Bronchial epithelial cell (primary cell): ENCODE measurements around the gene PSMD14. TPM values are rescaled to one million over a fixed set of nuclear protein-coding genes. Genes with fewer than 3 reads are reported as not detected.

Experiments used
- DNase-seq: peaks from one replicate; pipeline ENCODE4 v3.0.0-alpha.2; 2010; ENCODE audit warnings: low read depth
- FAIRE-seq: peaks from 2 replicates; lab custom pipeline; 2011; peaks lifted over from hg19 to GRCh38; lab: Jason Lieb, UNC
- H3K27me3 ChIP-seq: 2 replicates; pipeline ENCODE4 v1.5.1; 2011; ENCODE audit warnings: low read length; ENCODE audit not compliant: control insufficient read depth, insufficient read depth
- H3K36me3 ChIP-seq: 2 replicates; pipeline ENCODE4 v1.5.1; 2011; ENCODE audit warnings: low read length; ENCODE audit not compliant: control insufficient read depth, insufficient read depth
- H3K4me3 ChIP-seq: 2 replicates; pipeline ENCODE4 v1.5.1; 2011; ENCODE audit warnings: mild to moderate bottlenecking, low read depth, low read length, control low read depth
- total RNA-seq: library from RNA; depleted of rRNA; stranded (reverse); fragments of >200 nt; gene quantifications from 2 replicates; pipeline ENCODE4 v1.2.1, GENCODE V29; 2014
- TF ChIP-seq, protein P1 (sequence below): IDR thresholded peaks from 2 replicates; pipeline ENCODE4 v1.5.1; 2011; ENCODE audit warnings: mild to moderate bottlenecking, moderate library complexity, low read length, control low read depth, inconsistent platforms; ENCODE audit not compliant: insufficient read depth, severe bottlenecking

Gene PSMD14
- total RNA-seq, 1 donor from 2014 or later = 156 TPM

DNA sequence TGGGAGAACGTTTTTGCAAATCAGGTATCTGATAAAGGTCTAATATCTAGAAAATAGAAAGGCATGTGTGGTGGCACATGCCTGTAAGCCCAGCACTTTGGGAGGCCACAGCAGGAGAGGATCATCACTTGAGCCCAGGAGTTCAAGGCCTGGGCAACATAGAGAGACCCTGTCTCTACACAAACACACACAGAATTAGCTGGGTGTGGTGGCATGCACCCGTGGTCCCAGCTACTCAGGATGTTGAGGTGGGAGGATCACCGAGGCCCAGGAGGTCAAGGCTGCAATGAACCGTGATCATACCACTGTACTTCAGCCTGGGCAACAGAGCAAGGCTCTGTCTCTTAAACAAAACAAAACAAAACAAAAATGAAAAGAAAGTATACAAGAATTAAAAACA is 94.1 kb downstream of the PSMD14 start:
- DNase-seq (no peak), FAIRE-seq (no peak)
- H3K4me3 ChIP-seq = no peak overlapping the region
- peaks cover 3% of the 10 kb centered on the region for H3K36me3 ChIP-seq
- H3K27me3 ChIP-seq = no peaks in the 10 kb centered on the region
- TF ChIP-seq, protein P1, sequence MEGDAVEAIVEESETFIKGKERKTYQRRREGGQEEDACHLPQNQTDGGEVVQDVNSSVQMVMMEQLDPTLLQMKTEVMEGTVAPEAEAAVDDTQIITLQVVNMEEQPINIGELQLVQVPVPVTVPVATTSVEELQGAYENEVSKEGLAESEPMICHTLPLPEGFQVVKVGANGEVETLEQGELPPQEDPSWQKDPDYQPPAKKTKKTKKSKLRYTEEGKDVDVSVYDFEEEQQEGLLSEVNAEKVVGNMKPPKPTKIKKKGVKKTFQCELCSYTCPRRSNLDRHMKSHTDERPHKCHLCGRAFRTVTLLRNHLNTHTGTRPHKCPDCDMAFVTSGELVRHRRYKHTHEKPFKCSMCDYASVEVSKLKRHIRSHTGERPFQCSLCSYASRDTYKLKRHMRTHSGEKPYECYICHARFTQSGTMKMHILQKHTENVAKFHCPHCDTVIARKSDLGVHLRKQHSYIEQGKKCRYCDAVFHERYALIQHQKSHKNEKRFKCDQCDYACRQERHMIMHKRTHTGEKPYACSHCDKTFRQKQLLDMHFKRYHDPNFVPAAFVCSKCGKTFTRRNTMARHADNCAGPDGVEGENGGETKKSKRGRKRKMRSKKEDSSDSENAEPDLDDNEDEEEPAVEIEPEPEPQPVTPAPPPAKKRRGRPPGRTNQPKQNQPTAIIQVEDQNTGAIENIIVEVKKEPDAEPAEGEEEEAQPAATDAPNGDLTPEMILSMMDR = no peak

DNA sequence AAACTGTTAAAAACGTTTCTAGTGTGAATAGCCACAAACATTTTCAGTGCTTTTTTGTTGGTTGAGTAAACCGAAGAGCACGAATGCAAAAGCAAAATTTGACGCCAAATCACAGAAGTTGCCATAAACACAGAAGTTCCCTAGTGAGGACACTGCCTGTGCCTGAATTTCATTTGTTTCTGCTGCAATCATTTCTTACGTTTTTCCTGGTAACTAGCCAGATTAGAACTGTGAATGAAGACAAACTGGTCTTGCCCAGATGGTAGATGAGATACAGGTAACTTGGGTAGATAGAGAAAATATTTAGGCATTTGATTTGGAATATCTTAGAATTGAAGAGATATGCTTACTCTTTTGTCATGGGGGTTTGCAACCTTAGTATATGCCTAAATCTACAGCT is 98.1 kb downstream of the PSMD14 start:
- Histone ChIP-seq H3K36me3 (peaks cover 2% of the 10 kb centered on the region), H3K4me3 (no peak overlapping the region), H3K27me3 (no peaks in the 10 kb centered on the region)
- no peak for DNase-seq
- FAIRE-seq = no peak
- TF ChIP-seq, protein P1 = no peak

DNA sequence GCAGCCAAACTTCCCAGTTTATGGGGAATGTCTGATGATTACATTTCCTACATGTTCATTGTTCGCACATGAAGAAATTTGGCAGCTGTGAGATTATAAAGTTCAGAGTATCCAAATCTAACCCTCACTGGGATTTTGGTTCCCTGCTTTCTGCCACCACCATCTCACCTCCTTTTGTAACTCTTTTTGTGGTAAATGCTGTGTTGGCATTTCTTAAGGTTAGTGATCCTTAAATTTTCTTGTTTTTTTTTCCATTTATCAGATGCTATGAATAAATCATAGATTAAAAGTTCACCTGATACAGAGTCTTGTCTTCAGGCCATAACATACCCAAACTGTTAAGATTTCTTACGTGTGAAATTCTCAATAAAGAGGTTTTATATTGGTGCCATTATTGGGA is 99.4 kb downstream of the PSMD14 start:
- Histone ChIP-seq H3K27me3 (no peaks in the 10 kb centered on the region), H3K36me3 (no peaks in the 10 kb centered on the region), H3K4me3 (no peak overlapping the region)
- FAIRE-seq (no peak), DNase-seq (no peak)
- TF ChIP-seq, protein P1 = no peak

DNA sequence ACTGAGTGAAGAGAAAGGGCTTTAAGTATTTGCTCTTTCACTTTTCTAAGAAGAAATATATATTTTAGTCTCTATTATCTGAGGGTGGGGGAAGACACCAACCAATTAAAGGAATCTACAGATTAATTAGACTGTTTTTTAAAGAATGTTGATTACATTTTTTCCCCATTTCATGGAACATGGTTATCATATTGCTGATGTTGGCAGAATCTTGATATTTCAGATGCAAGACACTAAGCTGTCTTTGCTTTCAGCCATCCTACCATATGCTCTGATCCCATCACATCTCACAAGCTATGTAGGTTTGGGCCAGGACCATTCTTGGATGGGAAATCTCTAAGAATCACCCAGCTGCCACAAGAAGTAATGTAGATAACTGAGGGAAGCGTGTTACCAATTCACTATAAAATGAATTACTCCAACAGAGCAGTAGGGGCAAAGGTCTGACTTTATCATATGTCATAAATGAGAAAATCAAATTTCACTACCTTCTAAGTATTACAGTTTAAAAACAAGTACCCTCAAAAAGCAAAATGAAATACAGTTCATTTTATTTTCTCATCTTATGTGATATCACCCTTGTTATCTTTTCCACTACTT is 101.2 kb downstream of the PSMD14 start:
- Histone ChIP-seq H3K27me3 (peaks cover 3% of the 10 kb centered on the region), H3K4me3 (no peak overlapping the region), H3K36me3 (no peaks in the 10 kb centered on the region)
- TF ChIP-seq, protein P1 = no peak
- FAIRE-seq = no peak
- no peak for DNase-seq

DNA sequence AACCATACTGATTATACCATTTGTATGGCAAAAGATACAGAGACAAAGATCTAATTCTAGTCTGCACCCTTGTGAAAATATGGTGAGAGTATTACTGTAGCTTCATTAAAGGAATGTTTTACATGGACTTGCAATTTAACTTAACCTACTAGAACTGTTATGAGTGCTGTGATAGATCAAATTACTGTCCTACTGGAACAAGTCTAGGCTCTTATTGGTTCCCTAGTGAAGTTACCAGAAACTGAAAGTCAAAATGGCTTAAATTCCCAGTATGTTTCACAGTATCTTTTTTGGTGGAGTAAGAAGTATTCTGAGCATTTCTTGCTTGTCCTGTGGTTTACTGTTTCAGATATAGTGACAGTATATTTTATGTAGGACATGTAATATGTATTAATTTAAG is 104.1 kb downstream of the PSMD14 start:
- no peaks in the 10 kb centered on the region for H3K36me3 ChIP-seq
- no peak overlapping the region for H3K4me3 ChIP-seq
- H3K27me3 ChIP-seq = peaks cover 29% of the 10 kb centered on the region
- FAIRE-seq (no peak), DNase-seq (no peak)
- TF ChIP-seq, protein P1 = no peak
